ENCODE measurements around the gene SORCS3.

- TF ChIP-seq RFX5 (IDR thresholded peaks at IDR 0.05; ENCODE audit: low read depth, low read length) (no peak), CBFA2T3 (IDR thresholded peaks at IDR 0.05) (no peak), GTF3C2 (IDR thresholded peaks at IDR 0.05; ENCODE audit: borderline replicate concordance, extremely low read depth, insufficient read length) (no peak), ETV5 (CRISPR knock-in tag; IDR thresholded peaks at IDR 0.05; ENCODE audit: low read depth) (no peak), RBM14 (IDR thresholded peaks at IDR 0.05; ENCODE audit: borderline replicate concordance, insufficient read depth, low read depth, low read length) (no peak), ZNF830 (CRISPR knock-in tag; IDR thresholded peaks at IDR 0.05) (no peak), ZNF232 (CRISPR knock-in tag; IDR thresholded peaks at IDR 0.05) (no peak), RCOR1 (IDR thresholded peaks at IDR 0.05; ENCODE audit: borderline replicate concordance in 1 of 2, low read depth in 2 of 2, low read length in 2 of 2) (no peak), PURB (CRISPR knock-in tag; IDR thresholded peaks at IDR 0.05; ENCODE audit: low read depth) (no peak), CTCF (IDR thresholded peaks at IDR 0.05 in 2 of 3, conservative IDR thresholded peaks at IDR 0.05 in 1 of 3; ENCODE audit: insufficient read depth in 2 of 3, low read depth in 1 of 3, low read length in 3 of 3) (no peak), SIN3B (IDR thresholded peaks at IDR 0.05; ENCODE audit: low read depth) (no peak), MEIS2 (IDR thresholded peaks at IDR 0.05; ENCODE audit: partially characterized antibody) (no peak), TRIM24 (IDR thresholded peaks at IDR 0.05) (no peak), ARID2 (IDR thresholded peaks at IDR 0.05) (no peak)
Observed at GRCh38 chr10:105085980-105086379, 444.9 kb downstream of the SORCS3 start.

All from K562 (cell line).